PC-9 (cell line): ENCODE measurements around the gene ECD. TPM values are rescaled to one million over a fixed set of nuclear protein-coding genes. Genes with fewer than 3 reads are reported as not detected.

Experiments used
- BruUV-seq: library from RNA; stranded (reverse); fragments of 400-500 nt; replicated peaks from 2 replicates; lab custom pipeline; 2021; lab: Mats Ljungman, UMichigan
- CTCF ChIA-PET: fragments of 300-600 bp; sonication (Branson Sonifier 250); formaldehyde crosslinking; loops from one replicate; lab custom pipeline; 2022; ENCODE audit warnings: antibody characterized with exemption; lab: Charles Lee
- POLR2A ChIA-PET: fragments of 300-600 bp; sonication (Branson Sonifier 250); formaldehyde crosslinking; loops from one replicate; lab custom pipeline; 2022; ENCODE audit warnings: antibody characterized with exemption; ENCODE audit not compliant: unreplicated experiment; lab: Charles Lee
- DNase-seq, 2 experiments: peaks; one replicate each; pipeline versions ENCODE4 v3.0.0 to v3.0.0-alpha.2; 2015 to 2022; ENCODE audit warnings: mixed read lengths in 1 of 2
- H2AFZ ChIP-seq: fragments of 200-600 bp; sonication (generic); 2 replicates; pipeline ENCODE4 v1.8.1; 2017; ENCODE audit warnings: antibody characterized with exemption
- H3F3A ChIP-seq: fragments of 200-600 bp; sonication (generic); 2 replicates; pipeline ENCODE4 v1.8.1; 2017; ENCODE audit warnings: antibody characterized with exemption, mild to moderate bottlenecking, low read depth; ENCODE audit not compliant: insufficient read depth
- H3K27ac ChIP-seq: fragments of 200-600 bp; sonication (generic); 2 replicates; pipeline ENCODE4 v1.6.1; 2016; ENCODE audit warnings: mixed run types
- H3K27me3 ChIP-seq: fragments of 200-600 bp; sonication (generic); 2 replicates; pipeline ENCODE4 v1.6.1; 2016; ENCODE audit warnings: low read depth, mixed run types; ENCODE audit not compliant: insufficient read depth
- H3K36me3 ChIP-seq: fragments of 200-600 bp; sonication (generic); 2 replicates; pipeline ENCODE4 v1.6.1; 2016; ENCODE audit warnings: low read depth, mixed run types
- H3K4me1 ChIP-seq: fragments of 200-600 bp; sonication (generic); replicated peaks from 2 replicates; pipeline ENCODE4 v1.6.1; 2016; ENCODE audit warnings: mixed run types; ENCODE audit not compliant: insufficient read depth
- H3K4me2 ChIP-seq: fragments of 200-600 bp; sonication (generic); 2 replicates; pipeline ENCODE4 v1.6.1; 2017; ENCODE audit warnings: mixed run types
- H3K4me3 ChIP-seq: fragments of 200-600 bp; sonication (generic); 2 replicates; pipeline ENCODE4 v1.6.1; 2016; ENCODE audit warnings: mixed run types
- H3K79me2 ChIP-seq: fragments of 200-600 bp; sonication (generic); 2 replicates; pipeline ENCODE4 v1.6.1; 2017; ENCODE audit warnings: low read depth, mixed run types
- H3K9me2 ChIP-seq: fragments of 200-600 bp; sonication (generic); 2 replicates; pipeline ENCODE4 v1.8.1; 2017; ENCODE audit warnings: mild to moderate bottlenecking; ENCODE audit not compliant: insufficient read depth
- H3K9me3 ChIP-seq: fragments of 200-600 bp; sonication (generic); 2 replicates; pipeline ENCODE4 v1.8.1; 2016; ENCODE audit warnings: low read depth; ENCODE audit not compliant: insufficient read depth
- H4K20me1 ChIP-seq: fragments of 200-600 bp; sonication (generic); 2 replicates; pipeline ENCODE4 v1.8.1; 2017; ENCODE audit not compliant: insufficient read depth
- EZH2 ChIP-seq: fragments of 200-600 bp; sonication (generic); IDR thresholded peaks from 2 replicates; pipeline ENCODE4 v1.8.0; 2017; ENCODE audit warnings: antibody characterized with exemption, low read depth
- intact Hi-C: fragments of 100-400 bp; cut with micrococcal nuclease; formaldehyde crosslinking; loops from one replicate; pipeline ENCODE4 v1.10.0; 2022; ENCODE audit not compliant: unreplicated experiment
- total RNA-seq: library from RNA; stranded (reverse); gene quantifications from 2 replicates; pipeline ENCODE4 v1.2.3, GENCODE V29; 2021
- TF ChIP-seq, protein P1 (sequence below): fragments of 200-600 bp; sonication (generic); conservative IDR thresholded peaks from 2 replicates; pipeline ENCODE4 v1.6.1; 2017; ENCODE audit warnings: mixed run types, antibody characterized with exemption, mild to moderate bottlenecking, moderate library complexity

ECD gene
- total RNA-seq, 1 experiment from 2014 or later = 33.2 TPM

GRCh38 chr10:73119952-73120351 is 47.9 kb downstream of the ECD start:
- no peak for DNase-seq
- intact Hi-C loops = no loop called here
- Histone ChIP-seq H3K4me1 (peaks cover 22% of the 10 kb centered on the region), H3K9me3 (no peaks in the 10 kb centered on the region), H3K27ac (0 out of 2 replicates have a peak overlapping the region, but pooled peaks have one; percentile 20), H3K79me2 (0 out of 2 replicates have a peak, but pooled peaks cover 4% of the 10 kb centered on the region), H3K36me3 (0 out of 2 replicates have a peak, but pooled peaks cover 3% of the 10 kb centered on the region), H2AFZ (no peak overlapping the region), H3K4me3 (no peak overlapping the region), H3F3A (peaks cover 33% of the 10 kb centered on the region), H4K20me1 (no peaks in the 10 kb centered on the region), H3K27me3 (no peaks in the 10 kb centered on the region), H3K9me2 (no peaks in the 10 kb centered on the region), H3K4me2 (no peak overlapping the region)
- no peak for TF ChIP-seq EZH2
- TF ChIP-seq, protein P1, sequence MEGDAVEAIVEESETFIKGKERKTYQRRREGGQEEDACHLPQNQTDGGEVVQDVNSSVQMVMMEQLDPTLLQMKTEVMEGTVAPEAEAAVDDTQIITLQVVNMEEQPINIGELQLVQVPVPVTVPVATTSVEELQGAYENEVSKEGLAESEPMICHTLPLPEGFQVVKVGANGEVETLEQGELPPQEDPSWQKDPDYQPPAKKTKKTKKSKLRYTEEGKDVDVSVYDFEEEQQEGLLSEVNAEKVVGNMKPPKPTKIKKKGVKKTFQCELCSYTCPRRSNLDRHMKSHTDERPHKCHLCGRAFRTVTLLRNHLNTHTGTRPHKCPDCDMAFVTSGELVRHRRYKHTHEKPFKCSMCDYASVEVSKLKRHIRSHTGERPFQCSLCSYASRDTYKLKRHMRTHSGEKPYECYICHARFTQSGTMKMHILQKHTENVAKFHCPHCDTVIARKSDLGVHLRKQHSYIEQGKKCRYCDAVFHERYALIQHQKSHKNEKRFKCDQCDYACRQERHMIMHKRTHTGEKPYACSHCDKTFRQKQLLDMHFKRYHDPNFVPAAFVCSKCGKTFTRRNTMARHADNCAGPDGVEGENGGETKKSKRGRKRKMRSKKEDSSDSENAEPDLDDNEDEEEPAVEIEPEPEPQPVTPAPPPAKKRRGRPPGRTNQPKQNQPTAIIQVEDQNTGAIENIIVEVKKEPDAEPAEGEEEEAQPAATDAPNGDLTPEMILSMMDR = no peak
- no TSS peak for BruUV-seq
- CTCF ChIA-PET = no interaction called here
- POLR2A ChIA-PET = interaction anchor here (0.7 kb wide), 1 partner anchor 735 kb away, joined by 3 read pairs; no protein-coding TSS in a partner anchor

GRCh38 chr10:73119457-73119856 is 48.4 kb downstream of the ECD start:
- intact Hi-C loops = no loop called here
- CTCF ChIA-PET = no interaction called here
- BruUV-seq = no TSS peak

GRCh38 chr10:73117976-73118743 is 49.6 kb downstream of the ECD start:
- CTCF ChIA-PET = interaction anchor here (1.0 kb wide), 1 partner anchor 21 kb away, joined by 14 read pairs; the partner anchor contains the start of gene P4HA1
- Histone ChIP-seq H3K27me3 (no peaks in the 10 kb centered on the region), H3K9me3 (no peaks in the 10 kb centered on the region), H3K36me3 (0 out of 2 replicates have a peak, but pooled peaks cover 3% of the 10 kb centered on the region), H3K4me2 (peak overlapping the region; percentile 67), H3K4me1 (peaks cover 33% of the 10 kb centered on the region), H4K20me1 (no peaks in the 10 kb centered on the region), H3F3A (peaks cover 33% of the 10 kb centered on the region), H3K9me2 (no peaks in the 10 kb centered on the region), H3K79me2 (0 out of 2 replicates have a peak, but pooled peaks cover 10% of the 10 kb centered on the region), H2AFZ (no peak overlapping the region), H3K27ac (peak overlapping the region; percentile 67), H3K4me3 (peak overlapping the region; percentile 29; the same call in 1 of the 2 replicates)
- POLR2A ChIA-PET = interaction anchor here (0.5 to 0.8 kb wide), 7 partner anchors 18 to 1799 kb away, joined by 3 to 18 read pairs (median 5); partner anchors contain the start of gene SLC29A3
- intact Hi-C loops = no loop called here
- TF ChIP-seq EZH2 = no peak
- TF ChIP-seq, protein P1 = no peak
- peak; percentile 19 to 94 for DNase-seq
- BruUV-seq = TSS peak; percentile 48

More at GRCh38 chr10:73119457-73119856, 48.4 kb downstream of the ECD start:
- Histone ChIP-seq H3K9me3 (no peaks in the 10 kb centered on the region), H3K27ac (no peak overlapping the region), H3K4me1 (peaks cover 22% of the 10 kb centered on the region), H3K27me3 (no peaks in the 10 kb centered on the region), H3K36me3 (0 out of 2 replicates have a peak, but pooled peaks cover 3% of the 10 kb centered on the region), H3K4me3 (no peak overlapping the region), H3K4me2 (no peak overlapping the region), H4K20me1 (no peaks in the 10 kb centered on the region), H2AFZ (no peak overlapping the region), H3K79me2 (0 out of 2 replicates have a peak, but pooled peaks cover 4% of the 10 kb centered on the region), H3K9me2 (no peaks in the 10 kb centered on the region), H3F3A (peaks cover 33% of the 10 kb centered on the region)
- TF ChIP-seq EZH2 = no peak
- TF ChIP-seq, protein P1 = no peak
- POLR2A ChIA-PET = interaction anchor here (0.7 kb wide), 1 partner anchor 734 kb away, joined by 3 read pairs; no protein-coding TSS in a partner anchor
- DNase-seq = no peak
